GM19455 (cell line): Measurements from ENCODE around the gene CARD9.
A peak's percentile ranks its signal among the peaks of the same experiment; 100 is the strongest.
"Not testable (repeated sequence)": the region's sequence is repeated elsewhere in the genome, so short reads cannot be mapped to it uniquely, and the experiment has no call there.

ENCODE experiments used
- ATAC-seq: cut with Tn5 transposase; IDR thresholded peaks from one replicate; pipeline ENCODE4 v1.9.1; 2021; ENCODE audit not compliant: unreplicated experiment

Gene CARD9

DNA sequence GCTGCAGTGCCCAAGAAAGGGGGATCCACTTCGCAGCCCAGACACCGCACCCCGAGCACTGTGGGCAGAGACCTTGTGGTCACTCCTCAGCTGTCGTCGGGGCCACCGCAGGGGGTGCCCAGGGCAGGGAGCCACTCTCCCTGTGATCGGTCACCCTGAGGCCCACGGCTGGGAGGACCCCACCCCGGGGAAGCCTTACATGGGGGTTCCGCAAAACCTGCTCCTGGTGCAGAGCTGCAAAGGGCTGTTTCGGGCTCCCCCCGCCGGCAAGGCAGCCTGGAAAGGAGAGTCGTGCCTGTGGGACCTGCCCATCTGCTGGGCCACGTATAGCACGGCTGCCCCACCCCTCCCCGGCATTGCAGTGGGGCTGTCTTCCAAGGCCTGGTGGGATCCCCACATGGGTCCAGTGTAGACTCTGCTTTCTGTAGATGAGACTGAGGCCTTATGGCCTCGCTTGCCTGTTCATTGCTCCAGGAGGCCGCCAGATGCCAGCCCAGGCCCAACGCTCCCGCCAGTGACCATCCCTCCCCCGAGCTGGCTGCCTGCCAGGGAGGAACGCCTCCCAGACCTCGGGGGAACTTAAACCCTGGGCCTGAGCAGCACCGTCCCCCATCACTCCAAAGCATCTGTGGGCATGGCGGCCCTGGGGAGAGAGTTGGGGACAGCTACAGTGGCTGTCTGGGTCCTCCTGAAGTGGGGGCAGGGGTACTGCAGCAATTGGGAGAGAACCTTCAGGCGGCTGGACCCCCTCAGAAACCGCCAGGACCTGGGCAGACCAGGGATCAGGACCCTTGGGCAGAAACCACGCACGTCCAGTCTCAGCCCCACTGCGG is 8.3 kb downstream of the CARD9 start:
- ATAC-seq: no peak

DNA sequence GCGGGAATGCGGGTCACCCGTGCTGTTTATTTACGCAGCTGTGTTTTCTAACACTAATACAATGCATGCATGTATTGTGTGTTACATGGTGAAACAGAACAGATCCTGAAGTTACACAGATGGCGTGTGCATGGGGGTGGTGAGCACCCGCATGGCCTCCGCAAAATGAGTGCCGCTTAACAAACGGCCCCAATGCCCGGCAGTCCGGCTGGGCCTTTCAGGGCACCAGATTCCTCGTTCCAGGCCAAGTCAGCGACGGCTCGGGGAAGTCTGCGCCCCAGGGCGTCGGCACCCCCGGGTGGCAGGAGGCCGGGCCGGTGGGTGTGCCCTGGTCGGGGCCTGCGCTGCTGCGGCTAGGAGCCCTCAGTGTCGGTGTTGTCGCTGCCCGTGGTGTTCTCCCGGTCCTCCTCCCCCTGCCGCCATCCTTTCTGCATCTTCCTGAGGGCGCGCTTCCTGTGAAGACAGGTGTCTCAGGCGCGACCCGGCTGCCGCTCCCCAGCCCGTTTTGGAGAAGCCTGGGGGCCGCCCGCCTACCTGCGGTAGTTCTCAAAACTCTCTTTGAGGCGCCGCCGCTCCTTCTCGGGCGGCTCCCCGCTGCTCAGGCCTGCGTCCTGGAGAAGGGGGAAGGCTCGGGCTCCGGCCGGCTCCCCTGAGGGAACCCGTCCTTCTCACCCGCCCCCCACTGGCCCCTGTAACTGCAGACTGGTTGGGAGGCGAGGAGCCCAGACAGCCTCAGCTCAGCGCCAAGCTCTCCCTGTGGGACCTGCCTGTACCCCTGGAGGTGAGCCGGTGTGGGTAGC is 9.3 kb downstream of the CARD9 start:
- no peak for ATAC-seq

DNA sequence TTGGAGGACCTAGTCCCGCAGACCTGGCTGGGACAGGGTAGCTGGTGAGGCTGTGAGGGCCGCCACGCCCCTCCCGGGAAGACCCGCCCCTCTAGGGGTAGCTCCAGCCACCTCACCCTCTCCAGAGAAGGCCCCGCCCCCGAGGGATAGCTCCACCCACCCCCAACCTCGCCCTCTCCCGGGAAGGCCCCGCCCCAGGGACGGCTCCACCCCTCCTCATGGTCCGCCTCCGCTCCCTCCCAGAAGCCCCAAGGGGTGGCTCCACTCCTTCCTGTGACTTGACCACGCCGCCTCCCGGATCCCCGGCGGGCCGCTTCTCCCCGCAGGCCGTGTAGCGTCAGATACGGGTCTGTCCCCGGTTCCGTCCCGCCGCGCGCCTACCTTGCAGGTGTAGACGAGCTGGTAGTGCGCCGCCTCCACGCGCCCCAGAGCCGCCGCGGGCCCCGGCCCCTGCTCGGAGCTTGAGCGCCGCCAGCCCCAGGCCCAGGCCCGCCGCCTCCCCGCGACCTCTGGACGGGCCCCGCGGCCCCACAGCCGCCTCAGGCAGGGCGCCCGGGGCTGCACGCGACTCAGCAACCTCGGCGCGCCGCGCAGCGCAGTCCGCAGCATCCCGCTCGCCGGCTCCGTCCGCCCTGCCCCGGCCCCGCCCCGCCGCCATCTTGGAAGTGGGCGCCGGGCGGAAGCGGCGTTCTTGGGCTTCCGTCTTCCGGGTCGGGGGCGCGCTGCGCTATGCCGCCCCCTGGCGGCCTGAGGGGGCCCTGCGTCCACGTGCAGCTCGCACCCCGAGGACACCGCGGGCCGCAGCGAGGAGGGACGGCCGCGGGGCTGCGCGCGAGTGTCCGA is 10.1 kb downstream of the CARD9 start, which contains the start of gene DNLZ:
TSS of gene DNLZ (minus strand) at position 639 of the 843 bp plus-strand sequence. CDS start at position 609, 30 bp downstream.
- peak; percentile 77 for ATAC-seq

DNA sequence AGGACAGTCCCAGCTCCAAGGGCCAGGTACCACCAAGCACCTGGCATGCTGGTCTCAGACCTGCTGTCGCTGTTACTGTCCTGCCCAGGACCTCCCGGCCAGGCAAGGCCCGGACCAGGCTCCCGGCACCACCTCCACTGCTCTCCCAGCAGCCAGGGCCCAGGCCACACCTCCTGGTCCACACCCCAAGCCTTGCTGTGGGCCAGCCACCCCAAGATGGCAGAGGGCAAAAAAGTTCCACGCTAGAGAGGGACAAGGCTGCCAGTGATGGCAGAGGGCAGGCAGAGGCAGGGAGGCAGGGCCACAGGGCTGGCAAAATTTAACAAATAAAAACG is 11.1 kb downstream of the CARD9 start:
- no peak for ATAC-seq

DNA sequence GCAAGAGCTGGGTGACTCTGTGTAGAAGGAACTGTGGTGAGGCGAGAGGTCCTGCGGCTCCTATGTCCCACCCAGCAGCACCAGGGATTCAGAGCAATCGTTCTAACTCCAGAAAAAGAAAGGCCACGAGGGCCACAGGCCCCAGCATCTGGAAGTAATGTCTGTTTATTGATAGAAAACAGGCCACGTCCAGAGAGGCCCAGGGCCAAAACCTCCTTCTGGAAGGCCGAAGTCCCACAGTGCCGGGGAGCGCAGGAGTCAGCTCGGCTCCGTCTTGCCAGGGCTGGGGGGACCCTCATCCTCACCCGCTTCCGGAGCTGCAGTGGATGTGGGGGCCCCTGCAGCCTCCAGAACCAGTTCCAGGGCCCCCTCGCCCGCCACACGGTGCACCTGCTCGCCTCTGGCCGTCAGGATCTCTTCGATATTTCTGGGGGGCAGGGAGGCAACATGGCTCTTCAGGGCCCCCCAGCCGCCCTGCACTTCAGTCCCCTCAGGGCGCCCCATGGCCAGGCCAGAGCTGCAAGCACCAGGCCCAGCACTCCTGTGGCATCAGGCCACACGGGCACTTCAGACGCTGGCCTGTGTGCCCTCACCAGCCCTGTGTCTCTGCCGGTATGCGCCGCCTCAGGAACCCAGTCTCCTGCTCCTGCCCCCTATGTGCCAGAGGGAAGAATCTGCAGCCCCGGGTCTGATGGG is 11.6 kb downstream of the CARD9 start:
- ATAC-seq: no peak

DNA sequence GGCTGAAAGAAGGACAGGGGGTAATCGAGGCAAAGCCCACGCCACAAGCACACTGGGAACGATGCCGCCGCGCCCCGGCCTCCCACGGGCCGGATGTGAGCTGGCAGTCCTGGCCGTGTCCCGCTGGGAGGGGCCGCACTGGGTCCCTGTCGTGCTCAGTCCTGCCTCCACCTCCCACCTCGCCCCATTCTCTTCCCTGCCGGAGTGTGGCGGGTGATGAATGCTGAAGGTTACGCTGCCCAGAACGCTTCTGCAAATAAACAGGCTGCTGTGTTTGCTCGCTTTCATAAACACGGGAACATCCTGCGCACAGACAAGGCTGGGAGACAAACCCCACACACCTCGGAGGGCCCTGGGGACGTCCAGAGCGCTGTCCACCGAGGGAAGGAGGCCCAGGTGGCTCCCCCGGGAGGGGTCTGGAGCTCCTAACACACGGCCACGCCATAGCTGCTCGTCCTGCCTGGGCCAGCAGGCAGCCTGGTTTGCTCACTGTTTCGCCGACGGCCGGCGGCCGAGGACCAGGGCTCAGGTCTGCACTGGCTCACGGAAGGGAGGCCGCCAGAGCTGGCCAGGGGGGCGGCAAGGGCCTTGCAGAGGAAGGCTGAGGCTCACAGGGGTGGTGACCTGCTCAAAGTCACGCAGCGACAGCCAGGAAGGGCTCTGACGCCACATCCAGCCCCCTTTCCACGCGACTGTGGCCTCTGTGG is 12.3 kb downstream of the CARD9 start:
- ATAC-seq: no peak

DNA sequence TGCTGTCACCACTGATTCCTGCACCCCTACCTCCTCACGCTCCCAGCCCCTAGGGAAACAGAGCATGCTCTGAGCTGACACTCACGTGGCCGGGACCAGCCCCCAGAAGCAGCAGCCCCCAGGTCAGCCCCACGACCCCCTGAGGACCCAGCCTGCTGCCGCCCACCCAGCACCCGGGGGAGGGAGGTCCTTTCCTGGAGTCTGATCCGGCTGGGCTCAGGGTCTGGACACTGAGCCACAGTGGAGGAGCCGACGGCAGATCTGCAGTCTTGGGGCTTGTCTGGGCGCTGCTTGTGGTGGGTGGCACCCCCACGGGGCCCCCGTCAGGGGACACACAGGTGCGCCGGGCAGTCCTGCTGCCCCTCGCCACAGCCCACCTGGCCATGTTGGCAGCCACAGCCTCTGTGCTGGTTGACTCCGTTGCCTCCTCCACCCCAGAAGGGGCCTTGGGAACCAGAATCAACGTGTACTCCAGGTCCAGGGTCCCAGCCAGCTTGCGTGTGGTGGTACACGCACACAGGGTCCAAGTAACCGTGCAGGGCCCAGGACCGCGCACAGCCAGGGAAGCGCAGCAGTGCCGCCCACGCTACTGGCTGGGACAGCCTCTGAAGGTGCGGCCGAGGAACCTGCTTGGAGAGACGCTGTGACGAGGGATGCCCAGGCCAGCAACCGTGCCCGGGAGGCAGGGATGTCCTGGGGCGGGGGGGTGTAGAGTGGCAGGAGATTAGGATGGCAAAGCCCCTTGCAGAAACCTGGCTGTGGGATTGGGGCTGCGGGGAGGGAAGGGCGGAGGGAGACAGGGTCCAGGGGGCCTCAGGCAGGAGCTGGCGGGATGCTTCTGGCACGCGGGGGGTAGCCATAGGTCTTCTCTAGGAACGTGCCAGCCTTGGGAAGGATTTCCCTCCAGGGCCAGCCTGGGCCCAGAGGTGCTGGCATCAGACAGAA is 13.4 kb downstream of the CARD9 start:
- ATAC-seq: no peak

DNA sequence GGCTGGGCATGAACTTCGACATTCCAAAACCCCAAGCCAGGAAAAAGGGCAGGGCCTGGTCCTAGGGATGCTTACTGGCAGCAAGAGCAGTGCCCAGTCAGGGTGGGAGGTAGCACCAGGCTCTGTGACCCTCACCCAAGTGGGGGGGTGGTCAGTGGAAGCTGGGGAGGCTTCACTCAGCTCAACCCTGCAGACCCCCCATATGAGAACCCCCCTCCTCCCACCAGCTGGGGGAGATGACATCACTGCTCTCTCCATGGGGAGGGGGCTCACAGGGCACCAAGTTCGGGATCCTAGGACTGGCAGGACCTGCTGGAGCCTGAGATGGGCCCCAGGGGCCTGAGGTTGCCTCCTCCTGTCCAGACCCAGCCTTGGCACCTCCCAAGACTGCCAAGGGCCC is 14.6 kb downstream of the CARD9 start:
- no peak for ATAC-seq

DNA sequence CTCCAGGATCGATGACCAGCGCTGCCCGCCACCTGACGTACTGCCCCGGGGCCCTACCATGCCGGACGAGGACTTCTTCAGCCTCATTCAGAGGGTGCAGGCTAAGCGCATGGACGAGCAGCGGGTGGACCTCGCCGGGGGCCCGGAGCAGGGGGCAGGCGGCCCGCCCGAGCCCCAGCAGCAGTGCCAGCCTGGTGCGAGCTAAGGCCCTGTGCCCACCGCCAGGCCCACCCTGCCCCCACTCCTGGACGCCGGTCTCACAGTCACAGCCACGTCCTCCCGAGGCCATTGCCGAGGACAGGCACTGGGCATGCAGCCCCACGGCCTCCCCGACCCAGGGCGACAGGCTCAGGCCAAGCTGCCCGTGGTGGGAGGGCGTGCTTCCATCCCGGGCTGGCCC is 15.5 kb downstream of the CARD9 start:
- ATAC-seq: no peak

DNA sequence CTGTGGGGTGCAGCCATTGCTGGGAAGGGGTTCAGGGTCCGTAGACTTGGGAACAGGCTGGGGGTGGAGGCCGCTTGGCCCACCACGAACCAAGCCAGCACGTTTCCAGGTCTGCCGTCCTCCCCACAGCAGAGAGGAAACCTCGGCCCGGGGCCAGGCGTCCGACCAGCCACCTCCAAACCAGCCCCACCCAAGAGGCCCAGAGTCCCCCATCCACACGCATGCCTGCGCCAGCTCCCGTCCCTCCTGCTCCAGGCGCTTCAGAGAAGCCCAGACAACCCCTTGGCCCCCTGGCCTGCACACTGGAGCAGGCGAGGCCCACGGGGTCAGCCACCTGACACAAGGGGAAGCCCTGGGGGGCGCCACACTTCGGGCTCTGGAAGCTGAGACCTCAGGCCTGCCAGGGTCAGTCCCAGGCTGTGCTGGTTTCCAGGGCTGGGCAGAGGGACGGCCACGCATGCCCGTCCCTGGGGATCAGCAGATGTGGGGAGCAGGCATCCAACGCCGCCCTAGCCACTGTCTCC is 16.2 kb downstream of the CARD9 start:
- no peak for ATAC-seq

DNA sequence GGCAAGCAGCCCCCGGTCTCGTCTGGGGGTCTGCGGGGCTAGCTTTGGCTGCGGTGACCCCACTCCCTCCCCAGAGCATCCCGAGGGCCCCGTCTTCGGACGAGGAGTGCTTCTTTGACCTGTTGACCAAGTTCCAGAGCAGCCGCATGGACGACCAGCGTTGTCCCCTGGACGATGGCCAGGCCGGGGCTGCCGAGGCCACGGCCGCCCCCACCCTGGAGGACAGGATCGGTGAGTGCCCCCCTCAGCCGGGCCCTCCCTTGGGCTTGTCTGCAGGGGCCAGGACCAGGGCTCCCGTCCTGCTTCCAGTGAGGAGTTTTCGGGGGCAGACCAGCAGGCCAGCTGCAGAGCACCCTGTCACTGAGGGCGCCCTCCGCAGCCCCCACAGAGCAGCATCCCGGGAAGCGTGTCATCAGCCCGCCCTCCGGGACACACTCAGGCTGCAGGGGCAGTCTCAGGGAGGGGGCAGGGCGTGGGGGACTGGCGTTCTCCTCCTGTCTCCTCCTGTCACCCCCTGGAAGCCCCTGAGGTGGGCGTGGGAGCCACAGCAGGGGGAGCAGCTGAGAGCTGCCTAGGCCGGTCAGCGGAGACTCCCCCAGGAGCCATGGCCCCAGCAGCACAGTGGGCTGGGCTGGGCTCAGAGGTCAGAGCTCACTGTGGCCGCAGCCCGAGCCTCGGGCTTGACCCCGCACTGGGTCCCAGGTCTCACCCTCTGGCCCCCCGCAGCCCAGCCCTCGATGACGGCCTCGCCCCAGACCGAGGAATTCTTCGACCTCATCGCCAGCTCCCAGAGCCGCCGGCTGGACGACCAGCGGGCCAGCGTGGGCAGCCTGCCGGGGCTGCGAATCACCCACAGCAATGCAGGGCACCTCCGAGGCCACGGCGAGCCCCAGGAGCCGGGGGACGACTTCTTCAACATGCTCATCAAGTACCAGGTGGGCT is 17.6 kb downstream of the CARD9 start:
- ATAC-seq: no peak

DNA sequence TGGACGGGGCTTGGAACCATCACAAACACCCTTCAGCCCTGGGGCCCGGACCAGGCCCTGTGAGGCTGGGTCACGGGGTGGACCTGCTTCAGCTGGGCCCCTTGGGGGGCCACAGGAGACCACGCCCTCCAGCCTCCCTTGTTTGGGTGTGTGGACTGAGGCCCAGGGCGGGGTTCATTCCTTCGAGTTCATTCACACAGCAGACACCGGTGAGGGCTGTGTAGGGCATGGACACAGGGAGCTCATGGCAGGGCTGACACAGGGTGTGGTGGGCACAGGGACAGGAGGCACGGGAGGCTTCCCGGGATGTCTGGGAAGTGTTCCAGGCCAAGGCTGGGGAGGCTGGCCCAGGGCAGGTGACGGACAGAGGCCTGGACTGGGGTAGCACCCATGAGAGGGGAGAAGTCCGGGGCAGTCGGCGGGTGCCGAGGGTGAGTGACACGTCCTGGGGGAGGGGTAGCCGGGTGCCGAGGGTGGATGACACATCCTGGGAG is 18.8 kb downstream of the CARD9 start:
- ATAC-seq: no peak

DNA sequence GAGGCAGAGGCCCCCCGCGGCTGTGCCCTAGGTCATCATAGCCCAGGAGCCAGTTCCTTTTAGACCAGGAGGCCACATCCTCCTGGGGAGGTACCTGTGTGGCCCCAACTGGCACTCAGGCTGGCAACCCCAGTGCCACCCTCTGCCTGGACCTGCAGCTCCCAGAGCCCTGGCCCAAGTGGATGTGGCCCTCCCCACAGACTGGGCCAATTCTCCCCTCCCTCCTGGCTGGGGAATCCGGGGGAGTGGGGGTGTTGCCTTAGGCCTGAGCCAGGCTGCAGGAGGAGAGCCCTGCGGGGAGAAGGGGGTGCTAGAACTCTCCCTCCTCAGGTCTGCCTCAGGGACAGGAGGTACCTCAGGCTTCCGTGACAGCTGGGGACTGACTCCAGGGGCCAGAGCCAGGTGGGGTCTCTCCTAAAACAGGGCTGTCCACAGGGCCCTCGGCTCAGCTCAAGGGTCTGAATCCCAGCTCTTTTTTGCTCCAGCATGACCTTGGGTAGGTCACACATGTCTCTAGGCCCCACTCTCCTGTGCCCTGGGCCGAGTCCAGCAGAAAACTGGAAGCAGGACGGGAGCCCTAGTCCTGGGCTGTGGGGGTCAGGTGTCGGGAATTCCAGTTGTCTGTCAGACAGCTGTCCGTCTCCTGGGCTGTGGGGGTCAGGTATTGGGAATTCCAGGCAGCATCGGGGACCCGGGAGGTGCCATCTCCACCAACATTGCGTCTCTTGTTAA is 19.5 kb downstream of the CARD9 start:
- no peak for ATAC-seq

DNA sequence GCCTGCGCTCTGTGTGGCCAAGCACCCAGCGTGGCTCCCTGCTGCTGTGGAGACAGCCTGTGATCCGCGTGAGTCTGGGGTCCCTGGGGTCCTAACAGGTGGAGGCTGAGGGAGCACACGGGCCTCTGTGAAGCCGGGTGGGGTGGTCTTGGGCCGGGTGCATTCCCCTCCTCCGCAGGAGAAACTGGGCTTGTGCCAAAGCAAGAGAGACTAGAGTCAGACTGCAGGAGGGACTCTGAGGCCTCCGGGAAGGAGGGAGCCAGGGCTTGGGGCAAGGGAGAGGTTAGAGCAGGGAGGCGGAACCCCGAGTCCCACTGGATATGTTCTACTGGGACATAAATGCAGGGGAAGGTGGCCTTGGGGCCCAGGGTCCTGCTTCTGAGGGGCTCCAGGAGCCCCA is 20.4 kb downstream of the CARD9 start:
- ATAC-seq: no peak

DNA sequence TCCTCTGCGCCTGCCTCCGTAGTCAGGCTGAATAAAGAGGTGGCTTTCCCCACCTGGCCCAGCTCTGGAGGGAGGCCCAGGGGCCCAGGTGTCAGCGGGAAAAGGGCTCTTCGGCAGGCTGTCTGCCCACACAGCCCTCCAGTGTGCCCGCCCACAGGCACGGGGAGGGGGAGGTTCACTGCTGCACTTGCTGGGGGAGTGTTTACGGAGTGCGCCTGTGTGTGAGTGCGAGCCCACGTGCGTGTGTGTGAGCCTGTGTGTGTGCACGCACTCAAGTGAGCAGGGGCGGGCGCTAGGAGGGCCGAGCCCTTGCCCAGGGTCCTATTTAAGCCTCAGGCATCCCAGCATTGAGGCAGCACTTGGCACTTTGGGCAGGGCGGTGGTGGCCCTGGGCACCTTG is 20.8 kb downstream of the CARD9 start:
- ATAC-seq: no peak

DNA sequence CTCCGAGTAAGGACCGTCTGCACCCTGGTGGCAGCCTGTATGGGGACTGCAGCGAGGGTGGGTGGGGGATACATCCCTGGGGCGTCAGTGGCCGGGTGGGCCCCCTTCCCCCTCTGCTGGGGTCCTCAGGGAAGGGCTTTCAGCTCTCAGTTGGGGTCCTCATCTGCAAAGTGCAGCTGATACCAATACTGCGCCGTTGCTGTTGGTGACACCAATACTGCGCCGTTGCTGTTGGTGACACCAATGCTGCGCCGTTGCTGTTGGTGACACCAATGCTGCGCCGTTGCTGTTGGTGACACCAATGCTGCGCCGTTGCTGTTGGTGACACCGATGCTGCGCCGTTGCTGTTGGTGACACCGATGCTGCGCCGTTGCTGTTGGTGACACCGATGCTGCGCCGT is 21.6 kb downstream of the CARD9 start:
- not testable (repeated sequence) for ATAC-seq

DNA sequence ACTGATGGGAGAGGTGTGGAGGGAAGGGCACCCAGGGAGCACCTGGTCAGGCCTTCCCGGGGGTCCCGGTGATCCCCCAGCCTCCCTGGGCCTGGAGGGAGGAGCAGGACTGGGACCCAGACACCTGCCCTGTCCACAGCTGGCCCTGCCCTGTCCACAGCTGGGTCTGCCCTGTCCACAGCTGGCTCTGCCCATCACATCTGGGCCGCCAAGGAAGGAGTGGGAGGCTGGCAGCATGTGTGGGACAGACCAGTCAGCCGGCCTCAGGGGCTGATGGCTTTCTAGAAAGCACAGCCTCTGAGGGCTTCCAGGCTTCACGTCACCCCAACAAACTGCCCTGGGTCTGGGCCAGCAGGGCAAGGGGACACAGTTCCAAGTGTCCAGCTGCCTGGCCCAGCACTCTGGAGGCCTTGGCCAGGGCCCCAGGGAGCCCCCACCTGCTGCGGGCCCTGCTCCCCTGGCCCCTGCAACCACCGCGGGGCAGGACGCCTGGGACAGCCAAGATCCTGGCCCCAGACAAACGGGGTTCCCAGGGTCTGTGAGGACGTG is 22.1 kb downstream of the CARD9 start:
- ATAC-seq: no peak
